ENCODE data around the gene MAGEE1. TPM values are rescaled to one million over a fixed set of nuclear protein-coding genes. Genes with fewer than 3 reads are reported as not detected.

The MAGEE1 gene
- total RNA-seq, 6 experiments from 2014 or later: 2.9 to 4.0 (median 3.8) TPM

DNA sequence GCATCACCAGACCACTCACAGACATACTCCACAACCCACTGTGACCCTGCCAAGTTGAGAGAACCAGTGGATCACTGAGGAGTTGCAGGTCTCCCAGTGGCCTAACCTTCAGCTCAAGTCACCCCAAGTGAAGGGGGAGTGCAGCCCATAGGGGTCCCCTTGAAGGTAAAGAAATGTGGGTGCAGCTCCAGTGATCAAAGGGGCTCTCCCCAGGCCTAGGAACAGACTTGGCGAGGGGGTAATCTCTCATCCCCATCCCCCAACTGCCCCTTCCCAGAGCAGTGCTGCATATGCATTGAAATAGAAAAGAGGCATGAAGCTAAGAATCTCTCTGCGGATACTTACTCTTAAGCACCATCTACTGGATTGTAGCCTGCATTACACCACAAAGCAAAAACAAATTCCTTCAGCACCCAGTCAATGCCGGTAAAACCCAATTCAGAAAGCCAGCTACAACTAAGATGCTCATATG is 27.0 kb downstream of the MAGEE1 start:
- peaks cover 7% of the 10 kb centered on the region; the same call in 1 of the 2 replicates for H3K4me1 Mint-ChIP-seq (ENCODE audit: low read depth)
- TF ChIP-seq, protein P1, sequence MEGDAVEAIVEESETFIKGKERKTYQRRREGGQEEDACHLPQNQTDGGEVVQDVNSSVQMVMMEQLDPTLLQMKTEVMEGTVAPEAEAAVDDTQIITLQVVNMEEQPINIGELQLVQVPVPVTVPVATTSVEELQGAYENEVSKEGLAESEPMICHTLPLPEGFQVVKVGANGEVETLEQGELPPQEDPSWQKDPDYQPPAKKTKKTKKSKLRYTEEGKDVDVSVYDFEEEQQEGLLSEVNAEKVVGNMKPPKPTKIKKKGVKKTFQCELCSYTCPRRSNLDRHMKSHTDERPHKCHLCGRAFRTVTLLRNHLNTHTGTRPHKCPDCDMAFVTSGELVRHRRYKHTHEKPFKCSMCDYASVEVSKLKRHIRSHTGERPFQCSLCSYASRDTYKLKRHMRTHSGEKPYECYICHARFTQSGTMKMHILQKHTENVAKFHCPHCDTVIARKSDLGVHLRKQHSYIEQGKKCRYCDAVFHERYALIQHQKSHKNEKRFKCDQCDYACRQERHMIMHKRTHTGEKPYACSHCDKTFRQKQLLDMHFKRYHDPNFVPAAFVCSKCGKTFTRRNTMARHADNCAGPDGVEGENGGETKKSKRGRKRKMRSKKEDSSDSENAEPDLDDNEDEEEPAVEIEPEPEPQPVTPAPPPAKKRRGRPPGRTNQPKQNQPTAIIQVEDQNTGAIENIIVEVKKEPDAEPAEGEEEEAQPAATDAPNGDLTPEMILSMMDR (IDR thresholded peaks at IDR 0.05): peak; percentile 67
- H3K4me3 Mint-ChIP-seq: no peak overlapping the region
- H3K27ac Mint-ChIP-seq: no peak overlapping the region
- H3K27me3 Mint-ChIP-seq (ENCODE audit: insufficient read depth): peaks cover 3% of the 10 kb centered on the region
- peak; percentile 8 for DNase-seq
- H3K9me3 Mint-ChIP-seq: no peaks in the 10 kb centered on the region
- no peaks in the 10 kb centered on the region for H3K36me3 Mint-ChIP-seq (ENCODE audit: low read depth)

DNA sequence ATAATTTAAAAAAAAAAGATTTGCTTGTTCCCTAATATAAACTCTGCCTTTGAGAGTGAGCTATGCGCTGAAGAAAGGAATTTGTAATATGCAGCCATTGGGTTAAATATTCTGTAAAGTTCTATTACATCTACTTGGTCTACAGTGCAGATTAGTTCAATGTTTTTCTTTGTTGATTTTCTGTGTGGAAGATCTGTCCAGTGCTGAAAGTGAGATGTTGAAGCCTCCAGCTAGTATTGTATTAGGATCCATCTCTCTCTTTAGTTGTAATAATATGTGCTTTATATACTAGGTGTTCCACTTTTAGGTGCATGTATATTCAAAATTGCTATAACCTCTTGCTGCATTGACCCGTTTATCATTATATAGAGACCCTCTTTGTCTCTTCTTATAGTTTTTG is 49.8 kb downstream of the MAGEE1 start:
- Mint-ChIP-seq H3K9me3 (peaks cover 9% of the 10 kb centered on the region), H3K4me3 (no peak overlapping the region), H3K36me3 (ENCODE audit: low read depth) (no peaks in the 10 kb centered on the region), H3K4me1 (ENCODE audit: low read depth) (no peaks in the 10 kb centered on the region), H3K27me3 (ENCODE audit: insufficient read depth) (peaks cover 1% of the 10 kb centered on the region; the same call in 1 of the 2 replicates), H3K27ac (no peak overlapping the region)
- TF ChIP-seq, protein P1 (IDR thresholded peaks at IDR 0.05): no peak
- no peak for DNase-seq

Measured in HFFc6 (cell line).